Skeletal muscle cell (primary cell): ENCODE results near the gene ARPP19.
"Not testable (repeated sequence)": the region's sequence is repeated elsewhere in the genome, so short reads cannot be mapped to it uniquely, and the experiment has no call there.

Experiments
- DNase-seq: peaks from one replicate; pipeline ENCODE4 v3.0.0-alpha.2; 2010; ENCODE audit warnings: low read depth
- H3K4me3 ChIP-seq: 2 replicates; pipeline ENCODE4 v1.5.1; 2011; ENCODE audit warnings: low read depth, mild to moderate bottlenecking, control low read depth, low read length, moderate library complexity

The ARPP19 gene, protein sequence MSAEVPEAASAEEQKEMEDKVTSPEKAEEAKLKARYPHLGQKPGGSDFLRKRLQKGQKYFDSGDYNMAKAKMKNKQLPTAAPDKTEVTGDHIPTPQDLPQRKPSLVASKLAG

DNA sequence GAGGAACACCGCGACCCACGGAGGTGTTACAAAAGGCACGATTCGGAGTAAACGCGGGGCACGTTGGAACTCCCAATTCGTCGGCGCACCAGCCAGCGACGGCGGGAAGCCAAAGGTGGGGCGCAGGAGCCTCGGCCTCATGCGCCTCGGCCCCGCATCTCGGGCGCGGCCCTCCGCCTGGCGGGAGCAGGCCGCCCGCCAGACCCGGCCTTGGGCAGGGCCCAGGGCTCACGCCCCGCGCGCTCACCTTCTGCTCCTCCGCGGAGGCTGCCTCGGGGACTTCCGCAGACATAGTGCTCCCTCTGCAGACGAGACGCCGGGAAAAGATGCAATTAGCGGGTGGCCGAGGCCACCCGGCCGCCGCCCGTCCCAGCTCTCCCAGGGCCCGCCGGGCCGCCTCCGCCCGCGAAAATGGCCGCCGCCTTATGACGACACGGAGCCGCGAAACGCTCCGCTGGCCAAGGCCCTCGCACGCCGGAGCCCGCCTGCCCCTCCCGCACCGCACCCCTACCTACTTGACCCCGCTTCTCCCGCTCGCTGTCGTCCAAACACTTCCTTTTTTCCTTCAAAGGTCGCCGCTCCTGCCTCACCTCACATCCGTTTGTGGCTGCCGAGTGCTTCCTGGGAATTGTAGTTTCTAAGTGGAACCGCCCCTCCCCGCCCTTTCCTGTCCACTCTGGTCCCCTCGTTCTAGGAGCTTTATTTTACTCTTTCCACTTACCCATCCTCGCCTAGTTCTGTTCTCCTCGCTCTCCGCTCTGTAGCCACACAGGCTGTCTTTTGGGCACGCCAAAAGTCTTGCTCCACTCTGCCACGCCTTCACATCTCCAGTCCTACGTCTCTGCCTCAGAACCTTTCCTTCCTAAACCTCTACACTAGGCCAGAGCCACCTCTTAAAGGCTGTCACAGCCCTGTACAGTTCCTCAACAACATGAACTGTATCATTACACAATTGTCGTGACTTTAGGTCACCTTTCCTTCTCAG is at the start of gene ARPP19:
Gene ARPP19, minus strand, starts transcription at position 430 of the 985 bp plus-strand sequence. Its CDS starts 138 bp downstream, at position 292.
- peak within 1 kb of the TSS; percentile 85 for H3K4me3 ChIP-seq
- peak; percentile 68 for DNase-seq

DNA sequence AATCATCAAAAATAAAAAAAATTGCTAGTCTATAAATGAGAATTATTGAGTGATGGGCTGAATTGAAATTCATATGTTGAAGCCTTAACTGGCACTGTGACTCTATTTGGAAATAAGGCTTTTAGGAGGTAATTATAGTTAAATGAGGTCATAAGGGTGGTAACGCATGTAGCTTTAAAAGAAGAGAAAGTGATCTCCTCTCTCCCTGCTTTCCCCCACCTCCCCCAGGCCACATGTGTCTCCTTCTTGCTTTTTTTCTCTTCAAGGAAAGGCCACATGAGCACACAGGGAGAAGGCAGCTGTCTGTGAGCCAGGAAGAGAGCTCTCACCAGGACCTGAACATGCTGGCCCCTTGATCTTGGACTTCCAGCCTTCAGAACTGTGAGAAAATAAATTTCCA is 48.2 kb upstream of the ARPP19 start:
- DNase-seq, result no peak
- no peak overlapping the region for H3K4me3 ChIP-seq

DNA sequence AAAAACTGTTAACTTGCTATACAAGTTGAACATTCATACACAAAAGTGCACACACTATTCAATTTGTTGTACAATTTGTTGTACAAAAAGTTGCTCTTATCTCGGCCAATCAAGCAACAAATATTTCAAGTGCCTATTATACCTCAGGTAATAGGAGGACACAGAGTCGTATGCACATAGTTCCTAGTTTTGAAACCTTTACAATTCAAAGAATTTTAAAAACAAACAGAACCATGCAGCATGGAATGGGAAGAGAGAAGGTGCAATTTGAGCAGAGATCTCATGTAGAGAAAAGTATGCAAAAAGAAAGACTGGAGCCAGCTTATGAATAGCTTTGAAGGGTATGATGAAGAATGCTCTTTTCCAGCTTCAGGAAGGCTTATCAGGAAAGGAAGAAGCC is 46.5 kb upstream of the ARPP19 start:
- DNase-seq, result no peak
- no peak overlapping the region for H3K4me3 ChIP-seq

DNA sequence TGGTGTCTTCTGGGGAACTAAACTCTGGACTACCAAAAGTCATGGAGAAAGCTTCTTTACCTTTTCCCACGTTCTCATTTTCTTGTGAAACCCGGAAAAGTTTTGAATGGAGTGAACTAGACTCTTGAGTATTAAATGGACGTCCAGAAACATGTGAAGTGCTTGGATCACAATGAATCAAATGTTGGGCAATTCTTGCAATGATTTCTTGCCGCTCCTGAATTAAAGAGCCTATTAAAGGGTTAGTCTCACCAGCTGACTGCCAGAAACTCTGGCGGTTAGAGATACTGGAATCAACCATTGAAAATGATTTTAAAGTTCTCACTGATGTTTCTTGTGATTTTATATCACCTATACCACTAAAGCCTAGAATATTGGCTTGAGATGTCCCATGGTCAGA is 40.8 kb upstream of the ARPP19 start:
- no peak for DNase-seq
- no peak overlapping the region for H3K4me3 ChIP-seq

DNA sequence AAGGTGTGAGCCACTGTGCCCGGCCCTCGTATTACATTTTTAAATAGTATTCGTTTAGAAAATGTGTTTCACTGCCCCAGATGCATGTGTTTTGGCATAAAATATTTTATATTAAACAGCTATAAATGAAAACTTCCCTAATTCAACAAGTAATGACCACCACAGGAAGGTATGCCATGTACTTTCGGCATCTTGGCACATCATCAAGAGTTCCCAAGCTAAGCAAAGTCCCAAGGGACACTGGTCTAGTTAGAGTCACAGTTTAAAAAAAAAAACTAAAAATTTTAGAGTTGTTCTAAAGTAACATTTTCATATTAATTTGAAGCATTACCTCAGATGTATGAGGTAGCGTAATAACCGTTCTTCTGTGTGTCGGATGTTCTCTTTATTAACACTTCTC is 15.6 kb upstream of the ARPP19 start:
- DNase-seq, result no peak

DNA sequence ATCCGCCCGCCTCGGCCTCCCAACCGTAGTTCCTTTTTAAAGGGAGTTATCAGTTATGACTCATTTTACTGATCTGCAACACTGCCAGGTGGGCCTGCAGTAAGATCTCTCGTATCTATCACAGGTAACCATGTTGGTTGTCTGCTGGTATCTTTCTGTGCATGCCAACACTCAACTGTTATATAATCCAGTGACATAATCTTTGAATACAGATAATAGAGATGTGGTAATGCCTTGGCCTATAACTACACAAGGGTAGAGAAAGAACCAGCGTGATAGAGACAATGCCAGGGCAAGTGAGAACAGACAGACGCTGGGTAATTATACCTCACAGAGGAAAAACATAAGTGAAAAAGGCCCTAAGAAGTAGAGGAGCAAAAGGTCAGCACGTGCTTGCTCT is 11.0 kb upstream of the ARPP19 start:
- DNase-seq, result no peak
- H3K4me3 ChIP-seq, result no peak overlapping the region

More for the DNA sequence above, 15.6 kb upstream of the ARPP19 start:
- H3K4me3 ChIP-seq, result no peak overlapping the region

DNA sequence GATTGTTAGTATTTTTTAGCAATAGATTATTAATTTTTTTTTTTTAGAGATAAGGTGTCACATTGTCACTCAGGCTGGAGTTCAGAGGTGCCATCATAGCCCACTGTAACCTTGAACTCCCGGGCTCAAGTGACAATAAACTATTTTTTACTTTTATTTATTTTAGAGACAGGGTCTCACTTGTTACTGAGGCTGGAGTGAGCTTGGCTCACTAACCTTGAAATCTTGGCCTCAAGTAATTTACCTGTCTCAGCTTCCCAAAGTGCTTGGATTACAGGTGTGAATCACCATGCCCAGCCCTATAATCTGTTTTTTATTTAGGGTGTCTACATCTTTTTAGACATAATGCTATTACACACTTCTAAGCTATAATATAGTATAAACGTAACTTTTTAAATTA is 7.9 kb upstream of the ARPP19 start:
- no peak overlapping the region for H3K4me3 ChIP-seq
- DNase-seq, result no peak

DNA sequence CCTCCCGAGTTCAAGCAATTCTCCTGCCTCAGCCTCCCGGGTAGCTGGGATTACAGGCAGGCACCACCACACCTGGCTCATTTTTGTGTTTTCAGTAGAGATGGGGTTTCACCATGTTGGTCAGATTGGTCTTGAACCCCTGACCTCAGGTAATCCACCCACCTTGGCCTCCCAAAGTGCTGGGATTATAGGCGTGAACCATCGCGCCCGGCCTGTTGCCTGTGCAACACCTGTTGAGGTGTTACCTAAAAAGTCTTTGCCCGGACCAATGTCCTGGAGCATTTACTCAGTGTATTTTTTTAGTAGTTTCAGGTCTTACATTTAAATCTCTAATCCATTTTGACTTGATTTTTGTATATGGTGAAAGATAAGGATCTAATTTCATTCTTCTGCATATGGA is 6.7 kb upstream of the ARPP19 start:
- not testable (repeated sequence) for DNase-seq, H3K4me3 ChIP-seq

DNA sequence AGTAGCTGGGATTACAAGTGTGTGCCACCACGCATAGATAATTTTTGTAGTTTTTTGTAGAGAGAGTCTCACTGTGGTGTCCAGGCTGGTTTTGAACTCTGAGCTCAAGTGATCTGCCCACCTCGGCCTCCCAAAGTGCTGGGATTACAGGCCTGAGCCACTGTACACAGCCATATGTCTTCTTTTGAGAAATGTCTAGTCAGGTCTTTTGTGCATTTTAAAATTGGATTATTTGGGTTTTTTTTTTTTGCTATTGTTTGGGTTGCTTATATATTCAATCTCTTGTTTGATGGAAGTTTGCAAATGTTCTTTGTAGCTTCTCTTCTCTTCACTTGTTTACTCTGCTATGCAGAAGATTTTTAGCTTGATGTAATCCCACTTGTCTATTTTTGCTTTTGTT is 6.2 kb upstream of the ARPP19 start:
- H3K4me3 ChIP-seq, result no peak overlapping the region
- DNase-seq, result no peak

DNA sequence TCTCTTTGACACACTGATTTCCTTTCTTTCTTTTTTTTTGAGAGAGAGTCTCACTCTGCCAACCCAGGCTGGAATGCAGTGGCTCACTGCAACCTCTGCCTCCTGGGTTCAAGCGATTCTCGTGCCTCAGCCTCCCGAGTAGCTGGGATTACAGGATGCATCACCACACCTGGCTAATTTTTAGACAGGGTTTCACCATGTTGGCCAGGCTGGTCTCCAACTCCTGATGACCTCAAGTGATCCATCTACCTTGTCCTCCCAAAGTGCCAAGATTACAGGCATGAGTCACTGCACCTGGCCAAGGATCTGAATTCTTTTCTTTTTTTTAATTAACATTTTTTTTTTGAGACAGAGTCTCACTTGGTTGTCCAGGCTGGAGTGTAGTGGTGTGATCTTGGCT is 5.8 kb upstream of the ARPP19 start:
- H3K4me3 ChIP-seq, DNase-seq: not testable (repeated sequence)

DNA sequence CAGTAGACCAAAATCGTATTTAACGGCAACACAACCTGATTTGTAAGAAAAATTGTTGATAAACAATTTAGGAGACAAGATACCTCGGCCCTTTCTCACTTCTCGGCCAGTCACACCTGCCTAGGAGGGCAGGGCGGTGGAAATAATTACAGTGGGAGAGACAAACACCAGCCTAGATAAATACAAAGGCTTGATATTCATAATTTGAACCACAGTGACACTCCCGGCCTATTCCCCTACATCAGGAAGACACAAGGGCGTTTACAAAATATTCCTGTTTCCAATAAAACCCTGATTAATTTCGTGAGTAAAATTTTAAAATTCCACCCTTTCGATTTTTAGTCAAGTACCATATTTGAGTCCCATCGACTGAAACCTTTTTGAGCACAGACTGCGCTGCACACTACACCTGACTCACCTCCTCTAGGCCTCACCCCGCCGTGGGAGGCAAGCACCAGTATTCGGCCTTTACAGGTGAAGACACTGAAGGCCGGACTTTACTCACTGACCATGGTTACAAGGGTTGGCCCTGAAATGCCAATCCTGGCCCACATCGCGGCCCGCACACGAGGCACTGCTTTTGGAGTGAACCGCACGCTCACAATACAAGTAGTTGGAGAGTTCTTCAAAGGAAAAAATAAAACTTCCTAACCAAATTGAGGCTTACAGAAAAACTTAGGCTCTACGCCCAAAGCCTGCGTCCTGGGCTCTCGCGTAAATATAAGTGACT is 794 bp downstream of the ARPP19 start:
- no peak for DNase-seq
- H3K4me3 ChIP-seq, result peak overlapping the region; percentile 85

DNA sequence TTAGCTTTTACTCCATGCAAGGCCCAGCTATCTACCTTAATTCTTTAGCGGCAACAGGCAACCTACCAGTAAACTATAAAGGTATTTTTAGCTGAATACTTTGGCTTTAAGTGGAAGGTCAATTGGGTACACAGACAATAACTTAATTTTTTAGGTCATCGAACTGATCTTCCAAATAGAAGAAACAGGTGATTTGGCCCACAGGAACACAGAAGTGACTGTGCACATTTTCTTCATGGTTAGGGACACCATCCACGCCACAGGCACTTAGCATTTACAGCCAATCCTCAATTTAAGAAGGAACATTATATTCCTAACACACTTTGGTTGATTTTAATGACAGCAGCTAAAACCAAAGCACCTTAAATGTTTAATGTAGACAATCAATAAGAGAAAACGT is 1.9 kb downstream of the ARPP19 start:
- H3K4me3 ChIP-seq, result peak overlapping the region; percentile 85
- DNase-seq, result no peak

DNA sequence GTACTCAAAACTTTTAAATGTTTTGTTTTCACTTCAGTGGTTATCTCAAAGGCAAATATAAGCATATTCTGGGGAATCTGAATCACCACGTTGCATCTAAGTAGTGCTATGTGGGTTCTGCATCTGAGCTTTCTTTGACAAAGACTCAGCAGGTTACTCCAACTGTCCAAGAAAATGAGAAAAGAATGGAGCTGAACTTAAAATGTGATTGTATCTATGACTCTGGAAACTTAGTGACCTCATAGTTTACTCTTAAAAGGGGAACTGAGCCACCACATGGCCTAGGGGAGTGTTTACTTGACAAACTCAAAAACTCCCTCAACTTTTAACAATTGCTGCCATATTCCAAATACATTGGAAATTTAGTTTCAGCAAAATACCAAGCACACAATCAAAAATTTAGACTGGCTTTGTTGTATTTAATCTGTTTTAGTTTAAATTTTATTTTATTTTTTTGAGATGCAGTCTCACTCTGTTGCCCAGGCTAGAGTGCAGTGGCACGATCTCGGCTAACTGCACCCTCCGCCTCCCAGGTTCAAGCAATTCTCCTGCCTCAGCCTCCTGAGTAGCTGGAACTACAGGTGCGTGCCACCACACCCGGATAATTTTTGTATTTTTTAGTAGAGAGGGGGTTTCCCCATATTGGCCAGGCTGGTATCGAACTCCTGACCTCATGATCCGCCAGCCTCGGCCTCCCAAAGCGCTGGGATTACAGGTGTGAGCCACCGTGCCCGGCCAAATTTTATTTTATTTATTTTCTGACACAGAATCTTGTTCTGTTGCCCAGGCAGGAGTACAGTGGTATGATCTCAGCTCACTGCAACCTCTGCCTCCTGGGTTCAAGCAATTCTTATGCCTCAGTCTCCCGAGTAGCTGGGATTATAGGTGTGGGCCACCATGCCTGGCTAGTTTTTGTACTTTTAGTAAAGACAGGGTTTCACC is 3.1 kb downstream of the ARPP19 start:
- not testable (repeated sequence) for DNase-seq, H3K4me3 ChIP-seq

DNA sequence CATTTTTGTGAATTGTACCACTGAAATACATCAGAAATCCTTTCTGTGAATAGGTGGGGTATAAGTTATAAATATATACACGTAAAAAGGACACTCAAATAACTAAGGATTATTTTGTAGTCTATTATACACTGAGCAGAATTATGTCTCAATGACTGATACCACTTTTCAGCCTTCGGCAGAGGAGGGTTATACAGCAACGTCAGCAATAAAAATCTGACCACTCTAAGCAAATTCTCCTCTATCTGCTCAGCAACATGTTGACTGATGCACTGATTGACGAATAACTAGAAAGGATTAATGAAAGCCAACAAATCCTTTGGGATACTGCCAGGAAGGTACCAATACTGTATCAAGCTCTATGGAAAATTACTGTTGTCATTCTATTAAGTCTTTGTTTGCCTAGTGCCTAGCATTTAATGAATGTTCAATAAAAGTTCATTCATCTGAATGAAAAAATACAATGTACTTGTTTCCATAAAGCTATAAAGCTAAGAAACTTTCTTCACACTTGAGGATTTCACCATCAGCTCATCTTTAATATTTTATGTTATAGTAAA is 5.2 kb downstream of the ARPP19 start:
- no peak overlapping the region for H3K4me3 ChIP-seq
- DNase-seq, result no peak

DNA sequence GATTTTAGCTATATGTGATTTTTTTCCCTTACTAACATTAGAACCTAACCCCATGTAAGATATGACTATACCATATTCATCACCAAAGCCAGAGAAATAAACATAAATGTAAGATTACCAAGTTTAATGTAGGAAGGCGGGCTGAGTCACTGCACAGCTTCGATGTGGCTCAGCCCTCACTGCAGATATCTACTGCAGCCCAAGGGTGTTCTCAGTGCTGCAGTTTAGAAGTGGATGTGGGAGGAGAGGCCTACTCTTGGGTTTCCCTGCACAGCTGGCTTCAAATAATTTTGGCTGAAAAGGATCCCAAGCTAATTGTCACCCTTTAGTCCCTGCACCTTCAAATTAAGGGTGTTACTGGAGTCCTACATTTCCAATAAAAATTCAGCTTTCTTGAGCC is 9.3 kb downstream of the ARPP19 start:
- DNase-seq, result no peak
- no peak overlapping the region for H3K4me3 ChIP-seq

DNA sequence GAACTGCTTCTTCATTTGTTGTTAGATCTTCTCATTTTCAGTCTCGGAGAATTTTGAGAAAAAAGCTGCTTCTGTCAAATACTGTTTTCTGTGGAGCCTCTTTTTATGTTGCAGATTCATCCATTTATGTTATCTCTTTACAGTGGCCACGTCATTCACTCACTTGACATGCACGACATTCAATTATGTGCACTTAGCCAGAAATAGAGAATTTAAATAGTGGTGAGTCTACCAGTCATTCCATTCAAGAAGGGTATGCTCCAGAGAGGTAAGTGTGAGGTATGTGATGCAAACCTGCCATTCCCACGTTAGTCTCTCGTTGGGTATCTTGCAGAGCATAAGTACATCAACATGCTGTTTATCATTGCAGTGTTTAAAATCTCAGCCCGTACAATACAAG is 9.8 kb downstream of the ARPP19 start:
- H3K4me3 ChIP-seq, result no peak overlapping the region
- DNase-seq, result no peak

DNA sequence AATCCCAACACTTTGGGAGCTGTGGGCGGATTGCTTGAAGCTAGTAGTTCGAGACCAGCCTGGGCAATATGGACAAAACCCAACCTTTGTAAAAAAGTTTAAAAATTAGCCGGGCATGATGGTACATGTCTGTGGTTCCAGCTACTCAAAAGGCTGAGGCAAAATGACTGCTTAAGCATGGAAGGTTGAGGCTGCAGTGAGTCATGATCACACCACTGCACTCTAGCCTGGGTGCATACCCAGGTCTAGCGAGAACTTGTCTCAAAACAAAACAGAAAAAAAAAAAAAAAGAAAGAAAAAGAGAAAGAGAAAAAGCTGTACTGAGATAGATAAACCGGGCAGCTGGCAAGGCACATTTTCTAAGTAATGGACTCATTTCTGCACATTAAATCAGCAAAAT is 10.6 kb downstream of the ARPP19 start:
- H3K4me3 ChIP-seq, result no peak overlapping the region

DNA sequence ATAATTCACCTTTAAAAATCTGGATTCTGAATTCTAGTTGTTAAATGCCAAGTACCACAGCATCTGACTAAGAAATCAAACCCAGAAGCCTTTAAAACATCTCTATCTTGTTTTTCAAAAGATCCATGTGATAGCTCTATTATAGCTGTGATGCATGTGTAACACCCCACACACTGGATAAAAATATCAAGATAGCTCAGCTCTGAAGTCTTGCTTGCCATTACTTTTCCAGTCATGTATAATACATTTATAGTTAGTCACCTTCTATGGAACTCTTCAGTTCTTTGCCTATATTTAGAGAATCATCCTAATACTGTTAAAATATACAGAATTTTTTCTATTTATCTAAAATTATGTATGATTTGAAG is 11.6 kb downstream of the ARPP19 start:
- no peak overlapping the region for H3K4me3 ChIP-seq
- DNase-seq, result no peak

More for the DNA sequence above, 10.6 kb downstream of the ARPP19 start:
- peak; percentile 29 for DNase-seq
